Measurements from ENCODE around the gene GMEB2. TPM values are rescaled to one million over a fixed set of nuclear protein-coding genes. Genes with fewer than 3 reads are reported as not detected.
A peak's percentile ranks its signal among the peaks of the same experiment; 100 is the strongest.

GMEB2 gene
- total and polyA plus RNA-seq, 7 experiments from 2014 or later = 11.0 to 30.2 (median 21.9) TPM

- Mint-ChIP-seq H3K36me3 (peaks cover 0 to 25% (median 0%) of the 10 kb centered on the region in 5 donors), H3K9me3 (no peaks in the 10 kb centered on the region), H3K27me3 (no peaks in the 10 kb centered on the region), H3K4me1 (peaks cover 21 to 57% (median 31%) of the 10 kb centered on the region in 7 donors), H3K27ac (peak overlapping the region in 6 of 9 donors; percentile 32 to 65 (median 48)), H3K4me3 (peak overlapping the region in 3 of 10 donors; percentile 6 to 33 (median 19))
- no peak for ATAC-seq
- Histone ChIP-seq H3K36me3 (ENCODE audit: control insufficient read depth in 2 of 3, insufficient read depth in 3 of 3, low read length in 3 of 3) (peaks cover 0 to 25% (median 0%) of the 10 kb centered on the region in 3 experiments), H3K9me3 (ENCODE audit: control insufficient read depth in 2 of 3, low read length in 3 of 3) (no peaks in the 10 kb centered on the region), H3K27ac (ENCODE audit: low read depth, low read length) (no peak overlapping the region), H3K27me3 (ENCODE audit: control insufficient read depth in 2 of 2, insufficient read depth in 2 of 2, low read length in 2 of 2) (no peaks in the 10 kb centered on the region), H3K4me3 (ENCODE audit: low read length) (no peak overlapping the region), H3K4me1 (ENCODE audit: control insufficient read depth in 2 of 2, insufficient read depth in 2 of 2, low read length in 2 of 2) (peaks cover 6 to 9% of the 10 kb centered on the region in 2 donors)
- ChIA-PET POLR2A (interaction anchor here (1.2 to 13.3 kb wide), 2 partner anchors 10 to 17 kb away, joined by 4 to 552 read pairs; no protein-coding TSS in a partner anchor), CTCF (no interaction called here)
- DNase-seq = no peak
- intact Hi-C loops (cut with micrococcal nuclease) = loop anchor here in 1 of 2 donors (10.0 kb wide), 1 partner anchor 828 kb away; the partner anchor contains the start of gene MRGBP
Observed at GRCh38 chr20:63622732-63623131, 4.2 kb downstream of the GMEB2 start.

DNA sequence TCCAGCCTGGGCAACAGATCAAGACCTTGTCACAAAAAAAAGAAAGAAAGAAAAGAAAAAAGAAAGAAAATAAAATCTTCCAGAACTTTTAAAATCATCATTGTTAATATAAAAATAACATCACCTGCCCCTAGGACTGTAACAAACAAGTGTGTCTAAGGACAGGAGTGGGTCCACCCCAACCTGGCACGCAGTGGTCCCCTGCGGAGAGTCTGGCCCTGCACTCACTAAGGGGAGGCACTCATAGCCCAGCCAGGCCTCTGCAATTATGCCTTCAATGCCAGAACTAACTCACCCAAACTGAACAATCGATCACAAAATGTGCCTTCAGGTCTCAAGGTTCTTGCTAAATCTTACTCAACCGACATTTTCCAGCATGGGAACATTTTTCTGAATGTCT lies 4.8 kb downstream of the GMEB2 start:
- CTCF ChIA-PET = no interaction called here
- H3K27ac Mint-ChIP-seq = peak overlapping the region in 5 of 9 donors; percentile 30 to 45 (median 36)

GRCh38 chr20:63620991-63621390 lies 5.9 kb downstream of the GMEB2 start:
- Histone ChIP-seq H3K27ac (ENCODE audit: low read depth, low read length) (no peak overlapping the region), H3K9me3 (ENCODE audit: control insufficient read depth in 2 of 3, low read length in 3 of 3) (no peaks in the 10 kb centered on the region), H3K36me3 (ENCODE audit: control insufficient read depth in 2 of 3, insufficient read depth in 3 of 3, low read length in 3 of 3) (peaks cover 0 to 35% (median 0%) of the 10 kb centered on the region in 3 experiments), H3K4me3 (ENCODE audit: low read length) (no peak overlapping the region), H3K4me1 (ENCODE audit: control insufficient read depth in 2 of 2, insufficient read depth in 2 of 2, low read length in 2 of 2) (peaks cover 6 to 9% of the 10 kb centered on the region in 2 donors), H3K27me3 (ENCODE audit: control insufficient read depth in 2 of 2, insufficient read depth in 2 of 2, low read length in 2 of 2) (no peaks in the 10 kb centered on the region)
- Mint-ChIP-seq H3K9me3 (no peaks in the 10 kb centered on the region), H3K4me3 (peak overlapping the region in 2 of 10 donors; percentile 41 to 44), H3K4me1 (peaks cover 21 to 62% (median 31%) of the 10 kb centered on the region in 7 donors), H3K36me3 (peaks cover 0 to 35% (median 5%) of the 10 kb centered on the region in 5 donors), H3K27ac (peak overlapping the region in 7 of 9 donors; percentile 31 to 92 (median 59)), H3K27me3 (no peaks in the 10 kb centered on the region)
- CTCF ChIA-PET = interaction anchor here (0.7 to 0.9 kb wide), 2 partner anchors 17 to 21 kb away, joined by 3 read pairs; no protein-coding TSS in a partner anchor
- intact Hi-C loops (cut with micrococcal nuclease) = loop anchor here in 1 of 2 donors (10.0 kb wide), 1 partner anchor 826 kb away; the partner anchor contains the start of gene MRGBP
- POLR2A ChIA-PET = interaction anchor here (0.7 to 13.3 kb wide), 2 partner anchors 18 to 19 kb away, joined by 3 to 552 read pairs; no protein-coding TSS in a partner anchor
- DNase-seq (no peak), ATAC-seq (no peak)

More for the DNA sequence above, 4.8 kb downstream of the GMEB2 start:
- Histone ChIP-seq H3K4me3 (ENCODE audit: low read length) (no peak overlapping the region), H3K36me3 (ENCODE audit: control insufficient read depth in 2 of 3, insufficient read depth in 3 of 3, low read length in 3 of 3) (peaks cover 0 to 27% (median 0%) of the 10 kb centered on the region in 3 experiments), H3K27ac (ENCODE audit: low read depth, low read length) (no peak overlapping the region), H3K4me1 (ENCODE audit: control insufficient read depth in 2 of 2, insufficient read depth in 2 of 2, low read length in 2 of 2) (peaks cover 6 to 9% of the 10 kb centered on the region in 2 donors), H3K9me3 (ENCODE audit: control insufficient read depth in 2 of 3, low read length in 3 of 3) (no peaks in the 10 kb centered on the region), H3K27me3 (ENCODE audit: control insufficient read depth in 2 of 2, insufficient read depth in 2 of 2, low read length in 2 of 2) (no peaks in the 10 kb centered on the region)
- Mint-ChIP-seq H3K4me1 (peaks cover 21 to 57% (median 31%) of the 10 kb centered on the region in 7 donors), H3K27me3 (no peaks in the 10 kb centered on the region), H3K4me3 (peak overlapping the region in 2 of 10 donors; percentile 19 to 48), H3K9me3 (no peaks in the 10 kb centered on the region), H3K36me3 (peaks cover 0 to 27% (median 0%) of the 10 kb centered on the region in 5 donors)
- POLR2A ChIA-PET = interaction anchor here (1.2 to 13.3 kb wide), 2 partner anchors 10 to 17 kb away, joined by 4 to 552 read pairs; no protein-coding TSS in a partner anchor
- ATAC-seq (no peak), DNase-seq (no peak)
- intact Hi-C loops (cut with micrococcal nuclease) = loop anchor here in 1 of 2 donors (10.0 kb wide), 1 partner anchor 827 kb away; the partner anchor contains the start of gene MRGBP

- Histone ChIP-seq H3K27ac (ENCODE audit: low read depth, low read length) (no peak overlapping the region), H3K27me3 (ENCODE audit: control insufficient read depth in 2 of 2, insufficient read depth in 2 of 2, low read length in 2 of 2) (no peaks in the 10 kb centered on the region), H3K4me1 (ENCODE audit: control insufficient read depth in 2 of 2, insufficient read depth in 2 of 2, low read length in 2 of 2) (peaks cover 0 to 6% of the 10 kb centered on the region in 2 donors), H3K9me3 (ENCODE audit: control insufficient read depth in 2 of 3, low read length in 3 of 3) (no peaks in the 10 kb centered on the region), H3K4me3 (ENCODE audit: low read length) (no peak overlapping the region), H3K36me3 (ENCODE audit: control insufficient read depth in 2 of 3, insufficient read depth in 3 of 3, low read length in 3 of 3) (peaks cover 0 to 47% (median 0%) of the 10 kb centered on the region in 3 experiments)
- peaks cover 17 to 48% (median 24%) of the 10 kb centered on the region in 7 donors for H3K4me1 Mint-ChIP-seq
- no peak overlapping the region for H3K4me3 Mint-ChIP-seq
- intact Hi-C loops (cut with micrococcal nuclease) = no loop called here
- peaks cover 0 to 46% (median 9%) of the 10 kb centered on the region in 5 donors for H3K36me3 Mint-ChIP-seq
- CTCF ChIA-PET = no interaction called here
- no peak for ATAC-seq
- H3K27me3 Mint-ChIP-seq = no peaks in the 10 kb centered on the region
- H3K27ac Mint-ChIP-seq = no peak overlapping the region
- POLR2A ChIA-PET = interaction anchor here (0.6 to 4.1 kb wide), 2 partner anchors 9 to 293 kb away, joined by 3 to 24 read pairs; partner anchors contain the start of gene GMEB2
- DNase-seq = no peak
- H3K9me3 Mint-ChIP-seq = no peaks in the 10 kb centered on the region
Observed at GRCh38 chr20:63619505-63619904, 7.4 kb downstream of the GMEB2 start.

- CTCF ChIA-PET = no interaction called here
Observed at GRCh38 chr20:63619086-63619485, 7.8 kb downstream of the GMEB2 start.

GRCh38 chr20:63618291-63618980 lies 8.5 kb downstream of the GMEB2 start:
- H3K9me3 Mint-ChIP-seq = no peaks in the 10 kb centered on the region
- H3K27me3 Mint-ChIP-seq = no peaks in the 10 kb centered on the region
- Histone ChIP-seq H3K36me3 (ENCODE audit: control insufficient read depth in 2 of 3, insufficient read depth in 3 of 3, low read length in 3 of 3) (peaks cover 0 to 47% (median 0%) of the 10 kb centered on the region in 3 experiments), H3K4me1 (ENCODE audit: control insufficient read depth in 2 of 2, insufficient read depth in 2 of 2, low read length in 2 of 2) (peaks cover 0 to 6% of the 10 kb centered on the region in 2 donors), H3K27ac (ENCODE audit: low read depth, low read length) (no peak overlapping the region), H3K4me3 (ENCODE audit: low read length) (no peak overlapping the region), H3K27me3 (ENCODE audit: control insufficient read depth in 2 of 2, insufficient read depth in 2 of 2, low read length in 2 of 2) (no peaks in the 10 kb centered on the region), H3K9me3 (ENCODE audit: control insufficient read depth in 2 of 3, low read length in 3 of 3) (no peaks in the 10 kb centered on the region)
- no peak overlapping the region for H3K4me3 Mint-ChIP-seq
- H3K4me1 Mint-ChIP-seq = peaks cover 15 to 49% (median 23%) of the 10 kb centered on the region in 7 donors
- peak overlapping the region in 1 of 9 donors; percentile 53 for H3K27ac Mint-ChIP-seq
- no peak for ATAC-seq
- ChIA-PET CTCF (interaction anchor here (0.7 to 1.2 kb wide), 2 partner anchors 24 to 25 kb away, joined by 3 read pairs; no protein-coding TSS in a partner anchor), POLR2A (interaction anchor here (0.6 to 4.1 kb wide), 5 partner anchors 10 to 1475 kb away, joined by 3 to 24 read pairs (median 7); partner anchors contain the start of genes GMEB2 and PSMA7)
- intact Hi-C loops (cut with micrococcal nuclease) = no loop called here
- H3K36me3 Mint-ChIP-seq = peaks cover 0 to 51% (median 9%) of the 10 kb centered on the region in 5 donors
- DNase-seq = no peak

More at GRCh38 chr20:63619086-63619485, 7.8 kb downstream of the GMEB2 start:
- Mint-ChIP-seq H3K4me3 (no peak overlapping the region), H3K9me3 (no peaks in the 10 kb centered on the region), H3K27me3 (no peaks in the 10 kb centered on the region), H3K36me3 (peaks cover 0 to 47% (median 9%) of the 10 kb centered on the region in 5 donors), H3K27ac (no peak overlapping the region), H3K4me1 (peaks cover 15 to 45% (median 23%) of the 10 kb centered on the region in 7 donors)
- peaks cover 0 to 6% of the 10 kb centered on the region in 2 donors for H3K4me1 ChIP-seq (ENCODE audit: control insufficient read depth in 2 of 2, insufficient read depth in 2 of 2, low read length in 2 of 2)
- DNase-seq (no peak), ATAC-seq (no peak)
- POLR2A ChIA-PET = interaction anchor here (1.6 to 4.1 kb wide), 2 partner anchors 9 to 22 kb away, joined by 6 to 24 read pairs; partner anchors contain the start of gene GMEB2
- no peaks in the 10 kb centered on the region for H3K9me3 ChIP-seq (ENCODE audit: control insufficient read depth in 2 of 3, low read length in 3 of 3)
- no peak overlapping the region for H3K4me3 ChIP-seq (ENCODE audit: low read length)
- H3K36me3 ChIP-seq (ENCODE audit: control insufficient read depth in 2 of 3, insufficient read depth in 3 of 3, low read length in 3 of 3) = peaks cover 0 to 47% (median 0%) of the 10 kb centered on the region in 3 experiments
- H3K27ac ChIP-seq (ENCODE audit: low read depth, low read length) = no peak overlapping the region
- no peaks in the 10 kb centered on the region for H3K27me3 ChIP-seq (ENCODE audit: control insufficient read depth in 2 of 2, insufficient read depth in 2 of 2, low read length in 2 of 2)
- intact Hi-C loops (cut with micrococcal nuclease) = no loop called here

Data from naive thymus-derived CD4-positive, alpha-beta T cell (primary cell).